ENCODE results near the gene PHYHIPL. TPM values are rescaled to one million over a fixed set of nuclear protein-coding genes. Genes with fewer than 3 reads are reported as not detected.

Gene PHYHIPL
- total and polyA plus RNA-seq, 2 of the 8 experiments (the other 6 are each of a cell fraction or from before 2014, with no cell fraction given) = 0.23 to 0.48 TPM

DNA sequence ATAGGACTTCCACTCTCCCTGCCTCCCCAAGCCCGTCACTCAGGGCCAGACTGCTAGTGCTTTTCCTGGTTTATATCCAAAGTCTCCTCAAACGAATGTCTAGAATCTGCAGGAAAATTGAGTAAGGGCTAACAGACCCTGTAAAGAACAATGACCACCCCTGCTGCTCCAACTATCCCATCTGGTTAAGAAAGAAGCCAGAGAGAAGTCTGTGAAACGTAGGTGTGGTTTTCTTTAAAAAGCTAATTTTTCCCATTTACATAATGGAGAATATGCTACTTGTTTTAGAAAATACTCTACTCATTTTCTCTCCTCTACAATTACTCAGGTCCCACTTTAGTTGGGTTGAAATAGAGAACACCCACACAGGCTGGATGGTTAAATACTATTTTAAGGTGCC, 113.4 kb downstream of the PHYHIPL start:
- WGBS, 2 experiments (ENCODE audit: extremely low coverage in 1 of 2, insufficient coverage in 1 of 2, insufficient read length in 1 of 2, insufficient replicate concordance in 2 of 2, low coverage in 1 of 2, low lambda C conversion rate in 2 of 2, missing lambda C conversion rate in 1 of 2) = 53% methylated on average over 3 of the region's 3 CpGs; no CpG with 5 or more reads in 1 of the 2 experiments
- Histone ChIP-seq H3K4me1 (replicated peaks in 1 of 4; ENCODE audit: control insufficient read depth in 3 of 4, insufficient read depth in 4 of 4, low read length in 3 of 4) (peaks cover 3 to 8% (median 6%) of the 10 kb centered on the region in 4 experiments; a peak in 4 of 7 replicates), H3K23ac (ENCODE audit: insufficient read length) (no peak overlapping the region), H3K9me3 (ENCODE audit: insufficient read depth in 2 of 2, low read depth in 1 of 2, low read length in 1 of 2) (no peaks in the 10 kb centered on the region), H4K5ac (ENCODE audit: insufficient read length, low read depth, low read length) (no peak overlapping the region), H2BK120ac (replicated peaks; ENCODE audit: low read depth, low read length) (no peak overlapping the region), H4K20me1 (replicated peaks in 1 of 2; ENCODE audit: control insufficient read depth in 1 of 2, insufficient read depth in 2 of 2, low read length in 2 of 2) (no peaks in the 10 kb centered on the region), H4K8ac (ENCODE audit: extremely low read depth, insufficient read depth, low read length) (no peak overlapping the region), H2AFZ (ENCODE audit: low read length) (no peak overlapping the region), H2BK12ac (ENCODE audit: low read depth, low read length) (no peak overlapping the region; the same call in 1 of the 2 replicates), H3K79me1 (ENCODE audit: low read depth, low read length) (no peaks in the 10 kb centered on the region), H2BK5ac (ENCODE audit: low read depth, low read length) (peak overlapping the region; percentile 45; the same call in 1 of the 2 replicates), H2BK20ac (ENCODE audit: low read length) (no peak overlapping the region), H3K4me3 (ENCODE audit: extremely low read depth in 1 of 4, insufficient read depth in 2 of 4, low read depth in 3 of 4, low read length in 4 of 4) (no peak overlapping the region), H3K4ac (replicated peaks; ENCODE audit: insufficient read length, low read depth, low read length) (no peak overlapping the region), H3K4me2 (ENCODE audit: insufficient read depth in 1 of 2, low read depth in 2 of 2, low read length in 2 of 2) (peak overlapping the region; percentile 16 to 23; a peak in 3 of 4 replicates), H3K14ac (ENCODE audit: insufficient read length) (no peak overlapping the region), H3K23me2 (ENCODE audit: low read depth, low read length) (no peaks in the 10 kb centered on the region; the same call in 1 of the 2 replicates), H3K18ac (ENCODE audit: extremely low read depth, low read length) (no peak overlapping the region), H2AK5ac (ENCODE audit: low read depth, low read length) (no peak overlapping the region), H3K27ac (ENCODE audit: low read depth, low read length) (no peak overlapping the region), H4K91ac (replicated peaks; ENCODE audit: insufficient read length, low read length) (no peak overlapping the region), H2BK15ac (ENCODE audit: low read length) (no peak overlapping the region), H3K79me2 (ENCODE audit: control insufficient read depth in 1 of 2, insufficient read depth in 2 of 2, low read length in 2 of 2) (no peaks in the 10 kb centered on the region), H3K36me3 (ENCODE audit: control insufficient read depth in 2 of 4, insufficient read depth in 4 of 4, low read length in 3 of 4) (no peaks in the 10 kb centered on the region), H3K9ac (replicated peaks in 1 of 4; ENCODE audit: extremely low read depth in 1 of 4, low read depth in 3 of 4, low read length in 3 of 4) (no peak overlapping the region), H3K56ac (replicated peaks; ENCODE audit: insufficient read length, low read depth, low read length) (no peak overlapping the region), H3K27me3 (replicated peaks in 1 of 4; ENCODE audit: control insufficient read depth in 3 of 4, extremely low read depth in 1 of 4, insufficient read depth in 3 of 4, low read length in 3 of 4) (no peaks in the 10 kb centered on the region)
- CTCF ChIA-PET (ENCODE audit: partially characterized antibody) = interaction anchor here (0.9 to 1.2 kb wide), 3 partner anchors 8 to 98 kb away, joined by 3 read pairs; no protein-coding TSS in a partner anchor
- POLR2A ChIA-PET (ENCODE audit: partially characterized antibody) = no interaction called here
- FAIRE-seq (no peak), DNase-seq (ENCODE audit: low read depth in 1 of 2, low spot score in 2 of 2) (no peak)
- TF ChIP-seq RBBP5 (IDR thresholded peaks at IDR 0.05; ENCODE audit: borderline replicate concordance, low read depth, low read length) = no peak
- TF ChIP-seq KDM5A (IDR thresholded peaks at IDR 0.05; ENCODE audit: low read length) = no peak
- TF ChIP-seq PHF8 (conservative IDR thresholded peaks at IDR 0.05; ENCODE audit: low read depth, low read length) = no peak
- no peak for TF ChIP-seq NANOG (IDR thresholded peaks at IDR 0.05; ENCODE audit: insufficient read depth, low read depth, low read length, poor library complexity, severe bottlenecking)
- no peak for TF ChIP-seq JUN (IDR thresholded peaks at IDR 0.05; ENCODE audit: low read depth, low read length)
- TF ChIP-seq YY1 (IDR thresholded peaks at IDR 0.05; ENCODE audit: low read depth, low read length) = no peak
- no peak for TF ChIP-seq CEBPB (IDR thresholded peaks at IDR 0.05; ENCODE audit: low read depth, low read length)
- TF ChIP-seq SP1 (IDR thresholded peaks at IDR 0.05; ENCODE audit: low read depth, low read length) = no peak
- no peak for TF ChIP-seq POLR2A (IDR thresholded peaks at IDR 0.05; ENCODE audit: control extremely low read depth in 1 of 2, low read depth in 2 of 2, low read length in 2 of 2)
- TF ChIP-seq, protein P1, sequence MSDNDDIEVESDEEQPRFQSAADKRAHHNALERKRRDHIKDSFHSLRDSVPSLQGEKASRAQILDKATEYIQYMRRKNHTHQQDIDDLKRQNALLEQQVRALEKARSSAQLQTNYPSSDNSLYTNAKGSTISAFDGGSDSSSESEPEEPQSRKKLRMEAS (IDR thresholded peaks at IDR 0.05) = no peak
- no peak for TF ChIP-seq GABPA (IDR thresholded peaks at IDR 0.05; ENCODE audit: borderline replicate concordance, insufficient read depth, low read length)
- TF ChIP-seq ZNF274 (IDR thresholded peaks at IDR 0.05; ENCODE audit: borderline replicate concordance, extremely low read depth, low read length) = no peak
- no peak for TF ChIP-seq ASH2L (IDR thresholded peaks at IDR 0.05; ENCODE audit: low read length)
- TF ChIP-seq SIN3A (conservative IDR thresholded peaks at IDR 0.05 in 1 of 2, IDR thresholded peaks at IDR 0.05 in 1 of 2; ENCODE audit: low read depth in 1 of 2, low read length in 2 of 2) = no peak
- TF ChIP-seq TEAD4 (IDR thresholded peaks at IDR 0.05; ENCODE audit: low read depth, low read length) = no peak
